ENCODE measurements around the gene TMEM145. TPM values are rescaled to one million over a fixed set of nuclear protein-coding genes. Genes with fewer than 3 reads are reported as not detected.
A peak's percentile ranks its signal among the peaks of the same experiment; 100 is the strongest.

The TMEM145 gene
- total and polyA plus RNA-seq, 9 of the 15 experiments (the other 6 are each of a cell fraction or from before 2014, with no cell fraction given) = 0.80 to 5.5 (median 1.9) TPM; not detected in 3

- Histone ChIP-seq H3K9ac (ENCODE audit: insufficient read depth in 1 of 2, low read depth in 2 of 2, low read length in 2 of 2) (no peak overlapping the region), H3K27ac (ENCODE audit: extremely low read depth, low read depth, low read length) (no peak overlapping the region), H3K4me2 (ENCODE audit: insufficient read depth, low read length) (no peak overlapping the region), H3K4me3 (no peak overlapping the region), H3K4me1 (replicated peaks in 1 of 2; ENCODE audit: control insufficient read depth in 2 of 2, insufficient read depth in 2 of 2, low read length in 2 of 2) (peaks cover 0 to 17% of the 10 kb centered on the region in 2 experiments; a peak in 3 of 5 replicates), H2AFZ (ENCODE audit: low read depth, low read length) (no peak overlapping the region), H4K20me1 (replicated peaks; ENCODE audit: control insufficient read depth, insufficient read depth, low read length) (no peaks in the 10 kb centered on the region; the same call in 1 of the 2 replicates), H3K27me3 (ENCODE audit: control insufficient read depth in 2 of 2, insufficient read depth in 2 of 2, low read length in 2 of 2) (no peaks in the 10 kb centered on the region), H3K79me2 (ENCODE audit: control insufficient read depth, insufficient read depth, low read length) (no peaks in the 10 kb centered on the region), H3K9me3 (replicated peaks; ENCODE audit: control insufficient read depth, insufficient read depth, low read depth, low read length) (no peaks in the 10 kb centered on the region), H3K9me1 (ENCODE audit: control insufficient read depth, insufficient read depth, low read length) (peaks cover 3% of the 10 kb centered on the region), H3K36me3 (ENCODE audit: control insufficient read depth, insufficient read depth, low read length) (peaks cover 15% of the 10 kb centered on the region; the same call in 2 of the 3 replicates)
- ATAC-seq (no peak), DNase-seq (ENCODE audit: extremely low read depth in 1 of 4, low spot score in 3 of 4) (no peak), FAIRE-seq (no peak)
- intact Hi-C loops (cut with micrococcal nuclease) = no loop called here
- no peak for TF ChIP-seq MIER1 (IDR thresholded peaks at IDR 0.05; ENCODE audit: low read depth)
- TF ChIP-seq JUNB (CRISPR knock-in tag; conservative IDR thresholded peaks at IDR 0.05) = no peak
- TF ChIP-seq KDM4B (IDR thresholded peaks at IDR 0.05; ENCODE audit: borderline replicate concordance in 2 of 2, low read depth in 1 of 2) = no peak
- 0 out of 2 replicates have a peak, but pooled peaks have one; percentile 23 for TF ChIP-seq HNRNPL (IDR thresholded peaks at IDR 0.05; ENCODE audit: low read depth, low read length)
- no peak for TF ChIP-seq KLF10 (CRISPR knock-in tag; IDR thresholded peaks at IDR 0.05)
- TF ChIP-seq ZNF3 (CRISPR knock-in tag; IDR thresholded peaks at IDR 0.05) = no peak
- no peak for TF ChIP-seq HCFC1 (IDR thresholded peaks at IDR 0.05; ENCODE audit: low read depth, low read length)
- TF ChIP-seq KDM2B (CRISPR knock-in tag; IDR thresholded peaks at IDR 0.05) = no peak
- TF ChIP-seq NCOA1 (IDR thresholded peaks at IDR 0.05; ENCODE audit: low read depth) = no peak
- TF ChIP-seq TRIM24 (IDR thresholded peaks at IDR 0.05) = no peak
- TF ChIP-seq RHOXF2B (CRISPR knock-in tag; conservative IDR thresholded peaks at IDR 0.05) = no peak
- TF ChIP-seq ZKSCAN8 (CRISPR knock-in tag; IDR thresholded peaks at IDR 0.05) = no peak
- TF ChIP-seq ZNF512 (tag; IDR thresholded peaks at IDR 0.05) = no peak
- TF ChIP-seq NBN (IDR thresholded peaks at IDR 0.05; ENCODE audit: low read depth) = no peak
- no peak for TF ChIP-seq FIP1L1 (IDR thresholded peaks at IDR 0.05; ENCODE audit: low read depth, low read length, poor library complexity, severe bottlenecking)
- no peak for TF ChIP-seq BMI1 (IDR thresholded peaks at IDR 0.05; ENCODE audit: low read length)
- TF ChIP-seq ATF4 (CRISPR knock-in tag; IDR thresholded peaks at IDR 0.05) = no peak
- TF ChIP-seq NFIC (IDR thresholded peaks at IDR 0.05) = peak; percentile 45
- BruUV-seq (replicated peaks) = no TSS peak
- POLR2A ChIA-PET = no interaction called here
- in situ Hi-C loops (cut with MboI) = no loop called here
- 64% methylated on average over 18 of the region's 21 CpGs for WGBS (ENCODE audit: insufficient coverage, low coverage, missing lambda C conversion rate)
- CTCF ChIA-PET (ENCODE audit: low intra/inter-chr PET ratio) = no interaction called here
Observed at GRCh38 chr19:42333975-42334696, 21.0 kb downstream of the TMEM145 start.

Data from K562 (cell line).